Naive thymus-derived CD8-positive, alpha-beta T cell (primary cell): ENCODE data around the gene MAN1B1. TPM values are rescaled to one million over a fixed set of nuclear protein-coding genes. Genes with fewer than 3 reads are reported as not detected.
A peak's percentile ranks its signal among the peaks of the same experiment; 100 is the strongest.

Experiments
- ATAC-seq, 2 donors: fragments of 150-1000 bp; cut with Tn5 transposase in 1 of 2; sonication (Bioruptor Pico), chemical (Tn5 transposase) in 1 of 2; 1 replicate in 1 of 2; 2 replicates in 1 of 2; pipeline ENCODE4 v1.10.0; 2021; ENCODE audit warnings: mild to moderate bottlenecking in 2 of 2, moderate library complexity in 2 of 2
- POLR2A ChIA-PET: fragments of 350-600 bp; sonication (Branson Sonifier 250); formaldehyde crosslinking; loops from one replicate; lab custom pipeline; 2021; ENCODE audit warnings: antibody characterized with exemption; lab: Charles Lee
- DNase-seq, 10 donors: peaks; one replicate each; pipeline versions ENCODE4 v3.0.0 to v3.0.0-alpha.2; 2020 to 2022
- H3K27ac Mint-ChIP-seq, 10 donors: one replicate each; pipeline ENCODE4 v1.8.0; 2020 to 2022; ENCODE audit warnings: mild to moderate bottlenecking in 10 of 10, mixed read lengths in 10 of 10, moderate library complexity in 4 of 10, inconsistent platforms in 1 of 10
- H3K27me3 Mint-ChIP-seq, 5 donors: one replicate each; pipeline ENCODE4 v1.8.0; 2021 to 2022; ENCODE audit warnings: mixed read lengths in 5 of 5
- H3K36me3 Mint-ChIP-seq, 3 donors: one replicate each; pipeline ENCODE4 v1.8.0; 2020 to 2022; ENCODE audit warnings: mixed read lengths in 3 of 3, mild to moderate bottlenecking in 2 of 3, inconsistent platforms in 1 of 3
- H3K4me1 Mint-ChIP-seq, 4 donors: one replicate each; pipeline ENCODE4 v1.8.0; 2021 to 2022; ENCODE audit warnings: mixed read lengths in 4 of 4
- H3K4me3 Mint-ChIP-seq, 10 donors: one replicate each; pipeline ENCODE4 v1.8.0; 2020 to 2022; ENCODE audit warnings: mild to moderate bottlenecking in 10 of 10, mixed read lengths in 10 of 10, moderate library complexity in 6 of 10, inconsistent platforms in 1 of 10
- H3K9me3 Mint-ChIP-seq, 9 donors: one replicate each; pipeline ENCODE4 v1.8.0; 2020 to 2022; ENCODE audit warnings: mixed read lengths in 9 of 9, mild to moderate bottlenecking in 3 of 9, inconsistent platforms in 1 of 9, moderate library complexity in 1 of 9
- polyA plus RNA-seq, 3 donors: library from polyadenylated mRNA; unstranded; fragments of 300-500 nt; fragmentation: Illumina TruSeq; gene quantifications; one replicate each; pipeline ENCODE4 v1.2.3, GENCODE V29; 2021
- total RNA-seq, 8 experiments: library from RNA in 2 of 8; stranded (reverse) in 2 of 8; gene quantifications; one replicate each; pipeline ENCODE4 v1.2.3 and lab custom pipeline; 2021 to 2026

The MAN1B1 gene
- total and polyA plus RNA-seq, 5 experiments from 2014 or later, result 30.6 to 73.2 (median 46.6) TPM

GRCh38 chr9:137140151-137141012, 53.6 kb downstream of the MAN1B1 start:
- H3K4me3 Mint-ChIP-seq, result peak overlapping the region in 3 of 10 donors; percentile 2 to 41 (median 28)
- H3K36me3 Mint-ChIP-seq, result peaks cover 0 to 2% (median 2%) of the 10 kb centered on the region in 3 donors
- H3K27ac Mint-ChIP-seq, result peak overlapping the region in 1 of 10 donors; percentile 53
- peaks cover 0 to 4% (median 2%) of the 10 kb centered on the region in 4 donors for H3K4me1 Mint-ChIP-seq
- POLR2A ChIA-PET, result interaction anchor here (1.0 to 1.3 kb wide), 3 partner anchors 9 to 60 kb away, joined by 3 to 4 read pairs (median 3); partner anchors contain the start of gene TPRN
- no peak for DNase-seq
- ATAC-seq, result no peak
- H3K27me3 Mint-ChIP-seq, result peaks cover 19 to 81% (median 46%) of the 10 kb centered on the region in 5 donors
- no peaks in the 10 kb centered on the region for H3K9me3 Mint-ChIP-seq

DNA sequence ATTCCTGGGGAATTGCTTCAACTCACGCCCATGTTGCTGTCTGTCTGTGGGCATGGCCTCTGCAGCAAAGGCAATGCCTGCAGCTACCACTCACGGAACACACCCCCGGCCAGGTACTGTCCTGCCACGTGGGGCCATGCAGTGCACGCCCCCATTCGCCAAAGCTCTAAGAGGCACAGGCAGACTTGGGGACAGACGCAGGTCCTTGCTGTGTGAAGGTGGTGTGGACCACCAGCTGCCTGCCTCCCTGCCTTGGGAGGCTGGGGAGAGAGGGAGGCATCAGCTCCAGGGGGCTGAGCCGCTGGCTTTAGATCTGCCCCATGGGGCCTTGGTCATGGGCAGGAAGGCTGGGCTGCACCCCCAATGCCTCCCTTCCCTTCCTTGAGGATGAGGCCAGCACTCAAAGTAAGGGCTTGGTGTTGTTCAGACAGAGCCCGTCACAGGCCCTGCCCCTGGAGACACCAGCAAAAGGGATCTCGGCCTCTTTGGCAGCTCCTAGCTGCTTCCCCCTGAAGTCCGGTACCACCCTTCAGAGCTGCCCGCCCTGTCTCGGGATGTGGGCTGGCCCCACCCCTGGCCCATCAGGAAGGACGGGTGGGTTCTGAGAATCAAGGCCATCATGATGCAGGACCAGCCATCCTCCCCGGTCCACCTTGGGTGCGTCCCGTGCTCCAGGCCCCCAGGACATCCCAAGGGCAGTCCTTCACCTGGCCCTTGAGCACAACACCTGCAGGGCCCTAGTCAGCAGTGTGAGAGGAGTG, 54.4 kb downstream of the MAN1B1 start:
- DNase-seq (no peak), ATAC-seq (no peak)
- Mint-ChIP-seq H3K4me3 (no peak overlapping the region), H3K36me3 (peaks cover 0 to 2% (median 0%) of the 10 kb centered on the region in 3 donors), H3K9me3 (no peaks in the 10 kb centered on the region), H3K4me1 (peaks cover 0 to 4% (median 2%) of the 10 kb centered on the region in 4 donors), H3K27ac (no peak overlapping the region), H3K27me3 (peaks cover 14 to 74% (median 40%) of the 10 kb centered on the region in 5 donors)
- POLR2A ChIA-PET, result no interaction called here

DNA sequence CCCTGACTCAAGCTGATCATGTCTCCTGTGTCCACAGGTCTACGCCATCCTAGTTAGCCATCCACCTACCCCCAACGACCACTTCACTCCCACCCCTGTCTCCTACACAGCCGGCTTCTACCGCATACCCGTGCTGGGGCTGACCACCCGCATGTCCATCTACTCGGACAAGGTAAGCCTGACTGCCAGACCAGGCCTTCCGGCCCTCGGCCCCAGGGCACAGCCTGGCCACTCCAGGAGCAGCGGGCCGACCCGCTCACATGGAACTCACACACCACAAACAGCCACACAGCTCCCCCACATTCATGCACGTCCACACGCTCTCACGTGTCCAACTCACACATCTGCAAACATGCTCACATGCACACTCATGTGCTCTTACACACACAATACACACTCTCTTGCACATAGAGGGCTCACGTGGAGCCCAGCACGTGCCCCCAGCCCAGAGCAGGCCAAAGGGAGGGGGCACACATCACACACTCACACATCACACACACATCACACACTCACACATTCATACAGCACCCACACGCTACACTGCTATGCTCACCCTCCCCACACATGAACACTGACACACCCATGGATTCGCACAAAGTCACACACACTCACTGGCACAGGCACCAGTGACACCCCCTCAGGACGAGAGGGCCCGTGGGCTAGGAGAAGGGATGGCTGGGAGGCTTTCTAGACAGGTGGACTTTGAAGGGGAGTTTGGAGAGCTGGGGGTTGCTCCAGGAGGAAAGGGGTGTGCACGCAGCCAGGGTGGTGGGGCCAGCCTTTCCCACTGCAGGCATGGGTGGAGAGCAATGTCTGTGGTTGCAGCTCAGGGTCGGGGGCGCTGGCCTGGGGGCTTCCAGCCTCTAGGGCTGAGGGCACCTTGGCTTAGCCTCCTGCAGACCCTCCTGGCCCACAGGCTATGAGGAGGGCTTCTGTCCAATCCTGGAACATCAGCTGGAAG, 55.5 kb downstream of the MAN1B1 start:
- POLR2A ChIA-PET, result no interaction called here
- Mint-ChIP-seq H3K9me3 (peaks cover 0 to 2% (median 0%) of the 10 kb centered on the region in 9 donors), H3K36me3 (peaks cover 0 to 2% (median 0%) of the 10 kb centered on the region in 3 donors), H3K27me3 (peaks cover 17 to 74% (median 40%) of the 10 kb centered on the region in 5 donors), H3K4me1 (peaks cover 0 to 4% (median 2%) of the 10 kb centered on the region in 4 donors), H3K27ac (peak overlapping the region in 1 of 10 donors; percentile 12), H3K4me3 (peak overlapping the region in 2 of 10 donors; percentile 2 to 59)
- DNase-seq, result no peak
- no peak for ATAC-seq

GRCh38 chr9:137143459-137143858, 56.7 kb downstream of the MAN1B1 start:
- POLR2A ChIA-PET, result no interaction called here
- no peak for DNase-seq
- peaks cover 0 to 4% (median 0%) of the 10 kb centered on the region in 4 donors for H3K4me1 Mint-ChIP-seq
- no peak for ATAC-seq
- no peak overlapping the region for H3K4me3 Mint-ChIP-seq
- peaks cover 15 to 66% (median 33%) of the 10 kb centered on the region in 5 donors for H3K27me3 Mint-ChIP-seq
- H3K9me3 Mint-ChIP-seq, result peaks cover 0 to 2% (median 0%) of the 10 kb centered on the region in 9 donors
- H3K36me3 Mint-ChIP-seq, result peaks cover 0 to 2% (median 0%) of the 10 kb centered on the region in 3 donors
- no peak overlapping the region for H3K27ac Mint-ChIP-seq

GRCh38 chr9:137145731-137146526, 59.1 kb downstream of the MAN1B1 start:
- H3K36me3 Mint-ChIP-seq, result no peaks in the 10 kb centered on the region
- no peak overlapping the region for H3K4me3 Mint-ChIP-seq
- peaks cover 0 to 5% (median 2%) of the 10 kb centered on the region in 4 donors for H3K4me1 Mint-ChIP-seq
- POLR2A ChIA-PET, result no interaction called here
- H3K27ac Mint-ChIP-seq, result no peak overlapping the region
- no peak for ATAC-seq
- no peak for DNase-seq
- peaks cover 10 to 48% (median 23%) of the 10 kb centered on the region in 5 donors for H3K27me3 Mint-ChIP-seq
- H3K9me3 Mint-ChIP-seq, result peaks cover 0 to 2% (median 0%) of the 10 kb centered on the region in 9 donors

- POLR2A ChIA-PET, result no interaction called here
- peaks cover 0 to 5% (median 4%) of the 10 kb centered on the region in 4 donors for H3K4me1 Mint-ChIP-seq
- no peak overlapping the region for H3K27ac Mint-ChIP-seq
- no peak overlapping the region for H3K4me3 Mint-ChIP-seq
- no peaks in the 10 kb centered on the region for H3K36me3 Mint-ChIP-seq
- peaks cover 10 to 44% (median 23%) of the 10 kb centered on the region in 5 donors for H3K27me3 Mint-ChIP-seq
- DNase-seq, result no peak
- peaks cover 0 to 2% (median 0%) of the 10 kb centered on the region in 9 donors for H3K9me3 Mint-ChIP-seq
- no peak for ATAC-seq
These were observed 59.7 kb downstream of the MAN1B1 start for GRCh38 chr9:137146527-137146918.

DNA sequence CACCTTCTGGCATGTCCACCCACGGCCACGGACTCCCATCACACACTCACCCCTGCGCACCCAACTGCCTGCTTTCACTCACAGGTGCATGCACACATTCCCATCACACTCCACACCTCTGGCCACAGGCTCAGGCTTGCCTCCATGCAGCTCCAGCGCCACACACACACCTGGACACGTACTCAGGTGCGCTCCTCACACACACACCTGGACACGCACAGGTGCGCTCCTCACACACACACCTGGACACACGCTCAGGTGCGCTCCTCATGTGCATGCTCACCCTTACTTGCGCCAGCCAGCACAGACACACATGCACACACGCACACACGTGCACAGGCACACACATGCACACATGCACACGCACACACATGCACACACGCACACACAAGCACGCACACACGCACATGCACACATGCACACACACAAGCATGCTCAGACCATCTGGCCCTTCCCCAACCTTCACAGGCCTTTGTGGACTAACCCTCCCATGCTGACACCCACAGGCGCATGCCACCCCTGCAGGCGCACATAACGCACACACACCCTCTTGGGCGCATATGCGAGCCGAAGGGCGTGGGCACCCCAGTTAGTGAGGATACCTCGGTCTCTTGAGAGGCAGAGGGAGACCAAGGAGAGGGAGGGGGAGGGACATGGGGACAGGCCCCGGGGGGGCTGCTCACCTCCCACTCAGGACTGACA, 60.5 kb downstream of the MAN1B1 start:
- ATAC-seq (no peak), DNase-seq (no peak)
- no peak overlapping the region for H3K4me3 Mint-ChIP-seq
- POLR2A ChIA-PET, result no interaction called here
- no peaks in the 10 kb centered on the region for H3K36me3 Mint-ChIP-seq
- peaks cover 0 to 2% (median 0%) of the 10 kb centered on the region in 9 donors for H3K9me3 Mint-ChIP-seq
- H3K4me1 Mint-ChIP-seq, result peaks cover 0 to 5% (median 4%) of the 10 kb centered on the region in 4 donors
- H3K27me3 Mint-ChIP-seq, result peaks cover 5 to 37% (median 17%) of the 10 kb centered on the region in 5 donors
- H3K27ac Mint-ChIP-seq, result no peak overlapping the region

DNA sequence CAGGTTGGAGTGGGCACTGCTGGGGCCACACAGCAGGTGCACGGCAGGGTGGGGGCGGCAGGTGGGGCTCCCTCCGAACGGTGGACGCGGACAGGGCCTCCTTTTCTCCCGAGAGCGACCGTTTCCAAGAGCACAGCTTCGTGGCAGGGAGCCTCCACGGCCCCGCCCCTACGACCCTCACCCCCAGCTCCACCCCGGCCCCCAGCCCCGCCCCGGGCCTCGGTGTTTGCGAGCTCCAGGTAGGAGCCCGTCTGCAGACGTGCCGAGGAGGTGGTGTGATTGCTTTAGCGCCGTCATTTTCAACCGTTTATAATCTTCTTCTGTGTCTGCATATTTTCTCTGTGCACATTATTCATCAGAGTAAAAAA, 61.0 kb downstream of the MAN1B1 start:
- DNase-seq, result no peak
- no peak for ATAC-seq
- H3K27me3 Mint-ChIP-seq, result peaks cover 3 to 32% (median 12%) of the 10 kb centered on the region in 5 donors
- no peak overlapping the region for H3K27ac Mint-ChIP-seq
- H3K9me3 Mint-ChIP-seq, result peaks cover 0 to 2% (median 0%) of the 10 kb centered on the region in 9 donors
- peaks cover 0 to 5% (median 3%) of the 10 kb centered on the region in 4 donors for H3K4me1 Mint-ChIP-seq
- no peak overlapping the region for H3K4me3 Mint-ChIP-seq
- POLR2A ChIA-PET, result no interaction called here
- no peaks in the 10 kb centered on the region for H3K36me3 Mint-ChIP-seq

DNA sequence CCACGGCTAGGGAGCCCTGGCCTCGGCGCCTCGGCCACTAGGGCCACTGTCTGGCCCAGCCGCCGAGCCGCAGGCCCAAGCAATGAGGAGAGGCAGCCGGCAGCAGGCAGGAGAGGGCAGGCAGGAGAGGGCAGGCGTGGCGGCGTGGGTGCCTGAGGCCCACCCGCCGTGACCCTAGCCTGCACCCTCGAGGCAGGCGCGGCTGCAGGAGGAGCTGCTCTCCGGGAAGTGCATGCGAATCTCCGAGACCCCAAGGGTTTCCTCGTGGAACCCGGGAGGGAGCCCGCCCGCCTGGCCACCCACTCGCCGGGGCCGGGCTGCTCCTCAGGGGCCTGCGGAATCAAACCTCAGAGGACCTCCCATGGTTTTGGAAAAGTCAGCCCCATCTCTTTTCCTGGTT, 61.5 kb downstream of the MAN1B1 start:
- POLR2A ChIA-PET, result no interaction called here
- Mint-ChIP-seq H3K36me3 (no peaks in the 10 kb centered on the region), H3K27me3 (peaks cover 3 to 27% (median 11%) of the 10 kb centered on the region in 5 donors), H3K4me1 (peaks cover 0 to 5% (median 3%) of the 10 kb centered on the region in 4 donors), H3K9me3 (peaks cover 0 to 2% (median 0%) of the 10 kb centered on the region in 9 donors), H3K4me3 (no peak overlapping the region), H3K27ac (no peak overlapping the region)
- DNase-seq (no peak), ATAC-seq (no peak)

GRCh38 chr9:137148661-137149060, 61.9 kb downstream of the MAN1B1 start:
- Mint-ChIP-seq H3K27ac (no peak overlapping the region), H3K9me3 (peaks cover 0 to 2% (median 0%) of the 10 kb centered on the region in 9 donors), H3K4me3 (no peak overlapping the region), H3K36me3 (no peaks in the 10 kb centered on the region), H3K4me1 (peaks cover 0 to 5% (median 3%) of the 10 kb centered on the region in 4 donors), H3K27me3 (peaks cover 3 to 23% (median 7%) of the 10 kb centered on the region in 5 donors)
- ATAC-seq, result no peak
- POLR2A ChIA-PET, result no interaction called here
- DNase-seq, result no peak

DNA sequence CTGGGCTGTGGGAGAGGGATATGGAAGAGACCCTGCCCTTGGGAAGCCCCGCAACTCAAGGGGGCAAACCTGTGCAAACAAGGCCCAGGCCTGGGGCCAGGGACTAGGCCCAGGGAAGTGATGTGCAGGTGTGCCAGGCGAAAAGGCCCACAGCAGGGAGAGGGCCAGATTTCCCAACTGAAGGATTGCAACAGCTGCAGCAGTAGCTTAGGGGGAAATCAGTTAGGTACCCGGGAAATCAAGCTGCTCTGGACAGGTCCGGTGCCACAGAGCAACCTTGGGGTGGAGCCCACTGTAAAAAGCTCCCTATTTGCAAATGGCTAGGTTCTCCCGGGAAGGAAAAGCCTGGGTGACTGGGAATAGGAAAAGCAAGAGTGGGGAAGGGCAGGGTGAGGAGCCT, 62.6 kb downstream of the MAN1B1 start:
- POLR2A ChIA-PET, result no interaction called here
- Mint-ChIP-seq H3K36me3 (no peaks in the 10 kb centered on the region), H3K4me3 (no peak overlapping the region), H3K4me1 (peaks cover 0 to 5% (median 3%) of the 10 kb centered on the region in 4 donors), H3K27ac (no peak overlapping the region), H3K27me3 (peaks cover 3 to 16% (median 6%) of the 10 kb centered on the region in 5 donors), H3K9me3 (peaks cover 0 to 2% (median 0%) of the 10 kb centered on the region in 9 donors)
- DNase-seq (no peak), ATAC-seq (no peak)
